WERI-Rb-1 (cell line): Measurements from ENCODE around the gene MBNL3.

Experiments used
- DNase-seq: peaks from one replicate; pipeline ENCODE4 v3.0.0-alpha.2; 2020
- H3K27ac ChIP-seq: fragments of 250-450 bp; sonication (Bioruptor Pico); 2 replicates; pipeline ENCODE4 v1.5.1; 2020; ENCODE audit warnings: mild to moderate bottlenecking, moderate library complexity
- H3K27me3 ChIP-seq: fragments of 250-450 bp; sonication (Bioruptor Pico); 2 replicates; pipeline ENCODE4 v1.5.1; 2021; ENCODE audit warnings: mild to moderate bottlenecking, low read depth, moderate library complexity; ENCODE audit not compliant: insufficient read depth, severe bottlenecking
- H3K36me3 ChIP-seq: fragments of 250-450 bp; sonication (Bioruptor Pico); 2 replicates; pipeline ENCODE4 v1.5.1; 2020; ENCODE audit warnings: mild to moderate bottlenecking, moderate library complexity
- H3K4me3 ChIP-seq: 2 replicates; pipeline ENCODE4 v1.5.1; 2011; ENCODE audit warnings: low read depth, mild to moderate bottlenecking, control low read depth, low read length
- H3K9me3 ChIP-seq: fragments of 250-450 bp; sonication (Bioruptor Pico); 2 replicates; pipeline ENCODE4 v1.5.1; 2021; ENCODE audit warnings: mild to moderate bottlenecking, moderate library complexity; ENCODE audit not compliant: severe bottlenecking
- CTCF ChIP-seq: IDR thresholded peaks from 2 replicates; pipeline ENCODE4 v1.5.1; 2011; ENCODE audit warnings: low read depth, mild to moderate bottlenecking, control low read depth, inconsistent platforms, low read length

Gene MBNL3

GRCh38 chrX:132393992-132394391 is 94.8 kb downstream of the MBNL3 start:
- Histone ChIP-seq H3K27me3 (no peaks in the 10 kb centered on the region), H3K36me3 (no peaks in the 10 kb centered on the region)
- DNase-seq = no peak

GRCh38 chrX:132393485-132393884 is 95.4 kb downstream of the MBNL3 start:
- H3K9me3 ChIP-seq = no peaks in the 10 kb centered on the region
- no peak overlapping the region for H3K4me3 ChIP-seq
- H3K36me3 ChIP-seq = no peaks in the 10 kb centered on the region
- H3K27me3 ChIP-seq = no peaks in the 10 kb centered on the region
- no peak overlapping the region for H3K27ac ChIP-seq
- DNase-seq = no peak
- TF ChIP-seq CTCF = no peak

More at GRCh38 chrX:132393992-132394391, 94.8 kb downstream of the MBNL3 start:
- Histone ChIP-seq H3K27ac (no peak overlapping the region), H3K4me3 (no peak overlapping the region), H3K9me3 (no peaks in the 10 kb centered on the region)
- TF ChIP-seq CTCF = no peak

DNA sequence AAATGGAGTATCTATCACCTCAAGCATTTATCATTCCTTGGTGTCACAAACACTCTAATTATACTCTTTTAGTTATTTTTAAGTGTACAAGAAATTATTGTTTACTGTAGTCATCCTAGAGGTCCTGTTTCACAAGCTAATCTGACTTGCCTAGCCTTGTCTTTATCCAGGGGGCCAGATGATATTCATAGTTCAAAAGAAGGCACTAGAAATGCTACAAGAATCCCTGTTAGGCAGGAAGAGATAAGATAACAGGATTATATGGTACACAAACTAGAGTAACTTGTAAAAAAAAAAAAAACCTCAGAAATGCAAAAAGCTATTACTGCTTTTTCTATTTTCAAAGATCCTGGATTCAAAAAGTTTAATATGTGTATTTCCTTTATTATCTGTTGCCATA is 95.8 kb downstream of the MBNL3 start:
- Histone ChIP-seq H3K36me3 (no peaks in the 10 kb centered on the region), H3K27ac (no peak overlapping the region), H3K9me3 (no peaks in the 10 kb centered on the region), H3K4me3 (no peak overlapping the region), H3K27me3 (no peaks in the 10 kb centered on the region)
- no peak for TF ChIP-seq CTCF
- no peak for DNase-seq

GRCh38 chrX:132390792-132391191 is 98.0 kb downstream of the MBNL3 start:
- H3K36me3 ChIP-seq = no peaks in the 10 kb centered on the region
- no peaks in the 10 kb centered on the region for H3K27me3 ChIP-seq
- TF ChIP-seq CTCF = no peak
- DNase-seq = no peak
- H3K27ac ChIP-seq = no peak overlapping the region
- no peak overlapping the region for H3K4me3 ChIP-seq
- H3K9me3 ChIP-seq = no peaks in the 10 kb centered on the region

- DNase-seq = no peak
- Histone ChIP-seq H3K36me3 (no peaks in the 10 kb centered on the region), H3K9me3 (no peaks in the 10 kb centered on the region), H3K27ac (no peak overlapping the region), H3K27me3 (no peaks in the 10 kb centered on the region), H3K4me3 (no peak overlapping the region)
- no peak for TF ChIP-seq CTCF
Measured at GRCh38 chrX:132389480-132389879, 99.4 kb downstream of the MBNL3 start.

GRCh38 chrX:132388371-132388770 is 100.5 kb downstream of the MBNL3 start:
- TF ChIP-seq CTCF = no peak
- H3K36me3 ChIP-seq = no peaks in the 10 kb centered on the region
- H3K27me3 ChIP-seq = no peaks in the 10 kb centered on the region

More at GRCh38 chrX:132388371-132388770, 100.5 kb downstream of the MBNL3 start:
- H3K9me3 ChIP-seq = no peaks in the 10 kb centered on the region
- no peak overlapping the region for H3K27ac ChIP-seq
- no peak for DNase-seq
- H3K4me3 ChIP-seq = no peak overlapping the region
